Endothelial cell of umbilical vein (primary cell): ENCODE data around the gene PHB1. TPM values are rescaled to one million over a fixed set of nuclear protein-coding genes. Genes with fewer than 3 reads are reported as not detected.

Experiments
- BruUV-seq: library from RNA; stranded (reverse); fragments of 400-500 nt; replicated peaks from 2 replicates; lab custom pipeline; 2021; lab: Mats Ljungman, UMichigan
- CTCF ChIA-PET: fragments of 300-600, 350-600 bp; sonication (Branson Sonifier 250); formaldehyde crosslinking; loops from one replicate; lab custom pipeline; 2021; ENCODE audit warnings: antibody characterized with exemption, inconsistent platforms; lab: Charles Lee
- POLR2A ChIA-PET: fragments of 300-600, 350-600 bp; sonication (Branson Sonifier 250); formaldehyde crosslinking; loops from one replicate; lab custom pipeline; 2021; ENCODE audit warnings: antibody characterized with exemption, inconsistent platforms; lab: Charles Lee
- DNase-seq: peaks from one replicate; pipeline ENCODE4 v3.0.0-alpha.2; 2011; ENCODE audit warnings: low read depth, low spot score
- FAIRE-seq: peaks from 2 replicates; lab custom pipeline; 2011; peaks lifted over from hg19 to GRCh38; lab: Jason Lieb, UNC
- H2AFZ ChIP-seq: 2 replicates; pipeline ENCODE4 v1.6.0; 2012; ENCODE audit warnings: low read depth, low read length, control low read depth, inconsistent platforms
- H3K27ac ChIP-seq: 2 replicates; pipeline ENCODE4 v1.5.1; 2011; ENCODE audit warnings: low read depth, mild to moderate bottlenecking, control low read depth, low read length, moderate library complexity; ENCODE audit not compliant: insufficient read depth
- H3K27me3 ChIP-seq, 2 experiments: 2 replicates each; pipeline versions ENCODE4 v1.6.0 to v1.6.1; 2011; ENCODE audit warnings: low read length in 2 of 2, mixed read lengths in 1 of 2; ENCODE audit not compliant: control insufficient read depth in 2 of 2, insufficient read depth in 2 of 2
- H3K36me3 ChIP-seq, 2 experiments: 2 replicates in 1 of 2; 3 replicates in 1 of 2; pipeline ENCODE4 v1.5.1; 2011; ENCODE audit warnings: low read length in 2 of 2, mild to moderate bottlenecking in 1 of 2, moderate library complexity in 1 of 2; ENCODE audit not compliant: control insufficient read depth in 2 of 2, insufficient read depth in 2 of 2; ENCODE audit errors: extremely low read depth in 1 of 2
- H3K4me1 ChIP-seq: 3 replicates; pipeline ENCODE4 v1.5.1; 2011; ENCODE audit warnings: mild to moderate bottlenecking, low read length; ENCODE audit not compliant: control insufficient read depth, insufficient read depth; ENCODE audit errors: extremely low read depth
- H3K4me2 ChIP-seq: 2 replicates; pipeline ENCODE4 v1.6.1; 2011; ENCODE audit warnings: low read length, control low read depth, mixed read lengths; ENCODE audit not compliant: insufficient read depth
- H3K4me3 ChIP-seq, 3 experiments: fragments of 200-600 bp in 1 of 3; sonication (generic), shearing (Covaris generic) in 1 of 3; replicated peaks in 1 of 3; 2 replicates each; pipeline ENCODE4 v1.5.1; 2011 to 2016; ENCODE audit warnings: control low read depth in 3 of 3, low read length in 3 of 3, mild to moderate bottlenecking in 2 of 3, inconsistent platforms in 1 of 3, low read depth in 1 of 3, moderate library complexity in 1 of 3; ENCODE audit not compliant: insufficient read depth in 1 of 3
- H3K79me2 ChIP-seq: 2 replicates; pipeline ENCODE4 v1.6.0; 2012; ENCODE audit warnings: low read length, inconsistent platforms; ENCODE audit not compliant: control insufficient read depth, insufficient read depth
- H3K9ac ChIP-seq: replicated peaks from 2 replicates; pipeline ENCODE3; 2011; ENCODE audit warnings: low read length, control low read depth; ENCODE audit not compliant: insufficient read depth; ENCODE audit errors: extremely low read depth
- H3K9me1 ChIP-seq: replicated peaks from 3 replicates; pipeline ENCODE4 v1.6.0; 2011; ENCODE audit warnings: mild to moderate bottlenecking, low read length; ENCODE audit not compliant: control insufficient read depth, insufficient read depth; ENCODE audit errors: extremely low read depth
- H3K9me3 ChIP-seq: replicated peaks from 2 replicates; pipeline ENCODE4 v1.5.1; 2012; ENCODE audit warnings: low read length, inconsistent platforms; ENCODE audit not compliant: control insufficient read depth, insufficient read depth
- H4K20me1 ChIP-seq: replicated peaks from 2 replicates; pipeline ENCODE3; 2011; ENCODE audit warnings: mild to moderate bottlenecking, low read length; ENCODE audit not compliant: control insufficient read depth, insufficient read depth; ENCODE audit errors: extremely low read depth
- CTCF ChIP-seq, 2 donors: IDR thresholded peaks; 1 replicate in 1 of 2; 2 replicates in 1 of 2; pipeline ENCODE4 v1.5.1; 2011; ENCODE audit warnings: low read length in 2 of 2, mild to moderate bottlenecking in 2 of 2, moderate library complexity in 2 of 2, control low read depth in 1 of 2, inconsistent platforms in 1 of 2, low read depth in 1 of 2; ENCODE audit not compliant: insufficient read depth in 1 of 2; ENCODE audit errors: extremely low read depth in 1 of 2
- FOS ChIP-seq: IDR thresholded peaks from 2 replicates; pipeline ENCODE4 v1.6.1; 2011; ENCODE audit warnings: mild to moderate bottlenecking, low read length, moderate library complexity, borderline replicate concordance; ENCODE audit not compliant: insufficient read depth
- GATA2 ChIP-seq: IDR thresholded peaks from 2 replicates; pipeline ENCODE4 v1.7.0; 2011; ENCODE audit warnings: low read depth, mild to moderate bottlenecking, moderate library complexity, mixed read lengths, low read length; ENCODE audit not compliant: insufficient read length, insufficient read depth
- MAX ChIP-seq: IDR thresholded peaks from 2 replicates; pipeline ENCODE4 v1.6.1; 2011; ENCODE audit not compliant: insufficient read depth, insufficient read length
- POLR2A ChIP-seq: IDR thresholded peaks from 2 replicates; pipeline ENCODE4 v1.6.1; 2012; ENCODE audit warnings: low read depth, mild to moderate bottlenecking, control low read depth, low read length
- POLR2AphosphoS5 ChIP-seq: IDR thresholded peaks from 2 replicates; pipeline ENCODE4 v1.6.1; 2012; ENCODE audit warnings: low read depth, mild to moderate bottlenecking, control low read depth, low read length, moderate library complexity; ENCODE audit not compliant: insufficient read depth
- dilution Hi-C: fragments of 300-500 bp; cut with MboI; formaldehyde crosslinking; loops from one replicate; pipeline ENCODE4 v1.15.0; 2019; ENCODE audit warnings: low sequenced_read_pairs; ENCODE audit not compliant: extremely low pct_ligation_motif_present
- intact Hi-C: fragments of 100-400 bp; cut with micrococcal nuclease; formaldehyde crosslinking; loops from one replicate; pipeline ENCODE4 v1.10.0; 2022
- polyA plus RNA-seq, 4 experiments: library from polyadenylated mRNA; depleted of rRNA in 3 of 4; stranded (reverse) in 3 of 4; unstranded in 1 of 4; fragments of >200 nt; gene quantifications; 2 replicates each; pipeline versions ENCODE4 v1.2.1 to v1.2.3, GENCODE V29; 2011 to 2012; ENCODE audit warnings: missing spikeins in 1 of 4
- total RNA-seq: library from RNA; stranded (reverse); gene quantifications from 2 replicates; pipeline ENCODE4 v1.2.3, GENCODE V29; 2021

PHB1 gene
- total and polyA plus RNA-seq, 2 donors (not counting 3 experiments of a cell fraction or from before 2014, with no cell fraction given): 222 to 287 TPM

GRCh38 chr17:49447628-49448302 is 33.1 kb upstream of the PHB1 start:
- TF ChIP-seq POLR2A (no peak), POLR2AphosphoS5 (no peak), MAX (no peak), FOS (no peak), CTCF (IDR thresholded peaks at IDR 0.05; ENCODE audit: extremely low read depth in 1 of 2, insufficient read depth in 1 of 2, low read depth in 1 of 2, low read length in 2 of 2) (no peak), GATA2 (no peak)
- dilution Hi-C loops (no loop called here), intact Hi-C loops (no loop called here)
- Histone ChIP-seq H2AFZ (no peak overlapping the region), H4K20me1 (no peaks in the 10 kb centered on the region), H3K36me3 (no peaks in the 10 kb centered on the region), H3K27me3 (no peaks in the 10 kb centered on the region), H3K79me2 (no peaks in the 10 kb centered on the region), H3K4me2 (no peak overlapping the region), H3K9me3 (no peaks in the 10 kb centered on the region), H3K9ac (no peak overlapping the region), H3K4me1 (no peaks in the 10 kb centered on the region), H3K27ac (no peak overlapping the region), H3K4me3 (no peak overlapping the region), H3K9me1 (no peaks in the 10 kb centered on the region)
- ChIA-PET POLR2A (no interaction called here), CTCF (no interaction called here)
- no peak for FAIRE-seq
- BruUV-seq: no TSS peak
- no peak for DNase-seq
